Fibroblast of upper back skin (primary cell): ENCODE data around the gene HIVEP3.

Source experiments
- DNase-seq: peaks from one replicate; pipeline ENCODE4 v3.0.0-alpha.2; 2013

Gene HIVEP3

DNA sequence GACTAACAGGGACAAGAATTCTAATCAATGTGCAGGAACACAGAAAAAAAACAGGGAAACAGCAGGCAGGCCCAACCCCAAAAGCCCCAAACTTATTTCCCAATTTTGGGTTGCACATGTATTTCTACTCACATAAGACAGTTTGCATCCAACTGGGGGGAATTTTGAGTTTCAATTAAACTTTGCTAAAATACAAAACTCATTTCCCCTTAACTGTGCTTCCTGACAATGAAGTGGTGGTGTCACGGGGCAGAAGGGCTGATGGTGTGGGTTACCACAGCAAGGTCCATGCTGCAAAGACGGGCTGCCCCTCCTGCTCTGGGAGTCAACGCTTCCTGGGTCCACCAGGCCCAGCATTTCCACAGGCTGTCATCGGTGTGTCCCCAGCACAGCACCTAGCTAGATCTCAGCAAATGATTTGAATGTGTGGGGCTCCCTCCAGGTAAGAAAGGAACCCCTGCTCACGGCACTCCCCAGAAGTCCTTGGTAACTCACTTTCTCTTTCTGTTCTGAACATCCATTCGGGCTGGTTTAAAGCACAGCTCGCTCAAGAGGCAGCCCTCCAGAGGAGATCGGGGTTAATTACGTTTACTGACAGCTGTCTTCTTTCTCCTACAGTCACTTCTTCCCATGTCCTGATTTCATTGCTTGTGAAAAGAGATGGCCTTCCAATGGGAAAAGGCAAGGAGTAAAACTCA is 27.4 kb downstream of the HIVEP3 start:
- peak; percentile 50 for DNase-seq

DNA sequence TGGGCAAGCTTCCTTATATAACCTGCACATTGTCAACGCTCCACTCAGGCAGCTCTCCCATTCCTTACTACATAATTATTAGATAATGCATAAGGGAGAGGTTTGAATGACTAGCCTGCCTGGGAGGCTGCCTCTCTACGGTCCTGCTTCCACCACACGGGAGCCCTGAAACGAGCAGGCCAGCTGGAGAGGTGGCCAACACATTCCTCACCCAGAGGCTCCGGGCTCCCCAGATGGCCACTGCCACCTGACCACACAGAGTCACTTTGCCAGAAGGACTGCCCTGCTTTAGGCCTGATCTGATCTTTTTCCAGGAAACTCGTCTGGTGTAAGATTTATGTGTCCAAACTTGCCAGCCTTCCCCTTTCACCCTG is 27.9 kb downstream of the HIVEP3 start:
- DNase-seq, result peak; percentile 33

DNA sequence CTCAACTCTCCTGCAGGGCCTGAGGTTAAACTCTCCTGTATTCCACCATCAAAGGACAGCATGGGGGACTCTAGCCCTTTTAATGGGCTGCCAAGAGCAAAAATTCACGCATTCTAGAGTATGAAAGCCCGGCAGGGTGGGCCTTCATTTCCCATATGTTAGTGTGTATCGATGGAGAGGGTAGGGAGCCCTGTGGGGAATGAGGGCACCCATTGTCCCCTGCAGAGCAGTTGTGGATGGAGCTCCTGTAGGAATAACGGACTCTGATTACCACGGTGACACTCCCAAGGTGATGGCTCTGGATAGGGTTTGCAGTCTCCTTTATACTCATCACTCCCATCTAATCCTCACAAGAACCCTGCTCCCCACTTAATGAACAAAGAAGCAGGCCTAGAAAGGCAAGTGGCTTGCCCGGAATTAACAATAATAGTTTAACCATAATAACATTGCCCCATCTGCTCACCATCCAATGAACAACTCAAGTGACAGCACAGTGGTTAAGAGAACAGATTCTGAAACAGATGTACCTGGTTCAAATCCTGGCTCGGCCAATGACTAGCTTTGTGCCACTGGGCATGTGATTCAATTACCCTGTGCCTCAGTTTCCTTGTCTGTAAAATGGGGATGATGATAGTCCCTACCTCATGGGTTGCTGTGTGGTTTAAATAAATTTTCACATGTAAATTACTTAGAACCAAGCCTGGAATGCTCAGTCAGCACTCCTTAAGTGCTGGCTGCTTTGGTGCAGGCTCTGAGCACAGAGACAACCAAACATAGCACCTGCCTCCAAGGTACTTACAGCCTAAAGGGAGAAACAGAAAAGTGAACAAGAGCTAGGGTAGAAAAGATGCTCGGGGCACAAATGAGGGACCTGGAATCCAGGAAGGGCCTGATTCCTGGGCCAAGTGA is 29.0 kb downstream of the HIVEP3 start:
- DNase-seq, result no peak

DNA sequence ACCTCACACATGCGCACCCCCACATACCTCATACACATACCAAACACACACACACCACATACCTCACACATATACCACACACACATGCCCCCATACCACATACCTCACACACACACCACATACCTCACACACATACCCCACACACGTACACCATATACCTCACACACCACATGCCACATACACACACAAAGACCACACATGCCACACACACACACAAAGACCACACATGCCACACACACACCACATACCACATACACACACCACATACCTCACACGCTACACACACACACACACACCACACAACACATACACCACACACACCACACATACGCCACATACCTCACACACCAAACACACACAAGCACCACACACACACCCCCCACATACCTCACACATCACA is 30.0 kb downstream of the HIVEP3 start:
- DNase-seq, result no peak

DNA sequence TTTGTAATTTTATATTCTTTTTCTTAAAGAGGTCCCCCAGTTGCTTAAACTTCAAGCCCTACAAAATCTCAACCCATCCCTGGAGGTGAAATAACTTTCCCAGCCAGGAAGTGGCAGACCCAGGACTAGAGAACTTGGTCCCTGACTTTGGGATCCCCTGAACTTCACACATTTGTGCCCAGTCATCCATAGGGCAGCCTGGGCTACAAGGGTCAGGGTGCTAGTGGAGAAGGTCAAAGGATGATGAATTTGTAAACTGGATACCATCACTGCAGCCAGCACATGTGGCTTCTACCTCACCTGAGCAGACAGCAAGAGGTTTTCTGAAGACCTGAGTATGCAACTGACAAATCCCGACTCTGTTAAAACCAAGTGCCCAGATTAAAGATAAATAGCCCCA is 31.4 kb downstream of the HIVEP3 start:
- no peak for DNase-seq

DNA sequence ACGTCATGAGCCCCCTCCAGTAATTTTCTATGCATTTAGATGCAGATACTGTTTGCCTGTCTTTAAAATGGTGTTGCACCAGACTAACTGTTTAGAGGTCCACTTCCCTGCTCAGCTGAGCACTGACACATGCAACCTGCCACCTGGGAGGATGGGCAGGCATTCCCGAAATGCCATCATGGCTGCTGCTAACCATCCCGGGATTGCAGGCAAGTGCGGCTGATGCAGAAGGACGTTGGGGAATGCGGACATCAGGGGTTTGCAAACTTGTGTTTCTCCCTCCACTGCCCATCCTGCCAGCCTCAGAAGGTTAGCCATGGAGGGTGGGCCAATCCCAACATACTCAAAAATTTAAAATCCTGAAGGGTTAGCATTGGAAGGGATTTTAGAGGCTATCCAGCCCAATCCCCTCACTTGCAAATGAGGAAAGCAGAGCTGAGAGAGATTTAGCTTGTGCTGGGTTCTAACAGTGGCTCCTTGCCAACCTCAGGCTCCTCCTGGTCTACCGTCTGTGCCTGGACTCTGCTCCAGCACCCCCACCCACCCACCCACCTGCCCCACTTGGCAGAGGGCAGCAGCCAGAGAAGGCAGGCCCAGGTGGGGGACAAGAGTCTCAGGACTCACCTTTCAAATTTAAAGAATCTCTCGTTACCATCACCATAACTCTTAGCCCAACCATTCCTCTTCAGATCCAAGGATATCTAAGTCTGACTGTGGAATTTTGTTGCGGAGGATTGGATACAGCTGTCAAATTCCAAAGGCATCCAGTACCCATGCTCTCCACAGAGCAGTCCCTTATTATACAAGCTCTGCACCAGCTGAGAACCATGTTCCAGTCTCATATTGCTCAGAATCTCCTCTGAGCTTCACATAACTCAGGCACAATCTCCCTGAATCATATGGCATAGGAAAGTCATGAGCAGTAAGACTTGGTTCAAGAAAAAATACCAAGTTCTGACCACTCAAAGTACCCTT is 34.2 kb downstream of the HIVEP3 start:
- peak; percentile 46 for DNase-seq

DNA sequence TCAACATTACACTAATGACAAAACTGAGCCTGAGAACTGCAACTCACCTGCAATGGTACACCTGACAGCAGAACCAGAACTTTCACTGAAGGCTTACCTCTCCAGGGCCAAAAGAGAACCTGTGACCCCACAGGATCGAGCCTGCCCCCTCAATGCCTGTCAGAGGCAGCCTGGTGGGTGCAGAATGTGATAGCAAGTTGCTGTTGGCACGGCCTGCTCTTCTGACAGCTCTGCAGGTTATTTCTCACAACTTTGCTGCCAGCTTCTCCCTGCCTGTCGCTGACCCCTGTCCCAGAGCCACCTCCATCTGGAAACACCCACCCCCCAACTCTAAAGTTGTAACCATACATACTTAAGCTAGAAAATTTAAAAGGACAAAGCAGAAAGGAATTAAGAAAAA is 35.2 kb downstream of the HIVEP3 start:
- DNase-seq, result no peak

DNA sequence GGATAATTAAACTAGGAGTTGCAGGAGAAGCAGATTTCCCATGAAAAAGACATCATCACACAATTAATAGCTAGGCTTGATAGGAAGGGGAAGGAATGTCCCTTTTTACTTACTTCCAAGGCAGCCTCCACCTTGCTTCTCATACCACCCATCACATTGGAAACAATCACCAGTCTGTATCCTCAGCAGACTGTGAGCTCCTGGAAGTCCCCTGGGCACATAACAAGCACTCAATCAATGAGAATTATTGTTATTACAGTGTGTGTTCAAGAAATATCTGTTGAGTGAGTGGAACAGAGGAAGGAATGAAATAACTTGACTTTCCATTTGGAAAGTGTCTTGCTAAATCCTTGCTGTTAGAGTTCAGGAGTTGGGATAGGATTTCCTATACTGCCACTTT is 36.2 kb downstream of the HIVEP3 start:
- DNase-seq, result peak; percentile 25

DNA sequence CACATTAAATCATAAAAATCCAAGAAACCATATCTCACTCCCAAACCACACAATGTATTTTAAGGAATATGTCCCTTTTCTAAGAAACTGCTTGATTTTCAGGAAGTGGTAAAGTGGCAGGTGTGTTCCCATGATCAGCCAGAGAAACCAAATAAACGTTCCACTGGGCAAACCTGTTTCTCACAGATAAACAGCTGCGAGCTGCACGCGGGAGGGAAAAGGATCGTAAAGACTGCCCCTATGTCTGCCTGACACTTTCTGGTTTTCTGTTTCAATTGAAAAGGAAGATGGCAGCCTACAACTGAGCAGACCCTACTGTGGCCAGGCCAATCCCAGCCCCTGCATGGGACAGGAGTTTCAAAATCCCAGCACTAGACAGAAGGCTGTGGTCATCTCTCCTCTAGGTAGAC is 36.6 kb downstream of the HIVEP3 start:
- no peak for DNase-seq

DNA sequence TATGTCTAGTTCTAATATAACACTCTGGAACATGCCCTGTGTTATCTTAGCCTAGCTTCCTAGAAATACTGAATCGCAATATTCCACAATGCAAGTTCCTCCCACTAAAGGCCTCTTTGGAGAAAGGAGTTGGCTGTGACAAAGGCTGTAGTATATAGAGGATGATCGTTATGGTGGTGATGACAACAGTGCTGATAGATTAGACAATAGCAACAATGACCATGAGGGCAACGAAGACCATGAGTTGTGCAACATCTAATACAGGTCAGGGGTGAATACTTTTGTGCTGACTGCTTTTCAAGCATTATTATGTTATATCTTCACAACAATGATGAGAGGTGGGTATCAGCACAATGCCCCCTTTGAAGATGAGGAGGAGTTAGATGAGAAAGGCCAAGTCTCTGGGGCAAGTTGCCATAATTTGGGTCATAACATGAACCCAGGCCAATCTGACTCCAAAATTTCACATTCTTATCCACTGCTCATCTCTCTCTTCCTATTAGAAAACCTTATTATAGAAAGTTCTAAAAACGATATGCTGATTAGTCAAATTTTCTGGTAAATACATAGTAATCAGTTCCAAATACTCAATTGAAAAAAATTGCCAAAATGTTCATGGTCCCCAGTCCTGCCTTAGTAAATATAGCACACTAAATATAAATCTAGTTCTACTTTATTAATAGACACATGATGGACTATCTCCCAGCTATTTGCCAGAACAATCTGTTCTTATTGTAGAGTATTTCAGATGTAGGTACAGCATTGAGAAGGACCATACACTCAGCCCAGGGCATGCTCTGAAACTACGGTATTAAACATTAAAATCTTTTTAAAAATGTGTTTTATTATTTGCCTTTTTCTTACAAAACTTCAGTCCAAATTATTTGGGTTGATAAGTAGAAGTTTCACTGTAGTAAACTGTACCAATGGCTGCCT is 37.5 kb downstream of the HIVEP3 start:
- DNase-seq, result no peak

DNA sequence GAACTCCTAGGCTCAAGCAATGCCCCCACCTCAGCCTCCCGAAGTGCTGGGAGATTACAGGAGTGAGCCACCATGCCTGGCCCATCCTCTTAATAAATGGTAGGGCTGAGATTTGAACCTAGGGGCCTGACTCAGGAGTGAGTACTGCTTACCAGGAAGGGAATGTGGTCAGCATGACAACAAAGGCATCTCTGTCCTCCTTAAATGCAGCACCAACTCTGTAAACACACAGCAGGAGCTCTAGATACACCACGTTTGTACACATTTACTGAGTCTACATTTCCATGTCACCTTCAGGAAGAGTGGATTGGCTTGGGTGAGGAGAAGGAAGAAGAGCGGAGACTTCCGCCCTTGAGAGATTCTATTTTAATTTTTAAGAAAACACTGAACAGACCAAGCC is 38.5 kb downstream of the HIVEP3 start:
- no peak for DNase-seq

DNA sequence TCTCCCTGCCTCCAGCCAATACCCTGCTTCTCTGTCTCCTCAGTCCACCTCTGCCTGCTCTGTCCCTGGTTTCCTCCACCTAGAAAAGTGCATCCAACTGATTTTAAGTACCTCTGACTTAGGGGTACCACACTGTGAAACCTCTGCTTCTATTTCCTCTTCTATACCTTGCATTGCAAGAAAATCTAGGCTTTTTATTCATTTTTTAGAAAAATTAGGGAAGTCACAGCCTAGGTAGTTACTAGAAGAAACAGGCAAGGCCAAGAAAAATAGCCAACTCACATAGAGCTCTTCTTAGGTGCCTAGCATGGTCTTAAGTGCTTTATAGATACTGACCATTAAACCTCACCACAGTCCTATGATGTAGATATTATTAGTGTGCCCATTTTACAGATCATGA is 39.1 kb downstream of the HIVEP3 start:
- DNase-seq, result no peak

DNA sequence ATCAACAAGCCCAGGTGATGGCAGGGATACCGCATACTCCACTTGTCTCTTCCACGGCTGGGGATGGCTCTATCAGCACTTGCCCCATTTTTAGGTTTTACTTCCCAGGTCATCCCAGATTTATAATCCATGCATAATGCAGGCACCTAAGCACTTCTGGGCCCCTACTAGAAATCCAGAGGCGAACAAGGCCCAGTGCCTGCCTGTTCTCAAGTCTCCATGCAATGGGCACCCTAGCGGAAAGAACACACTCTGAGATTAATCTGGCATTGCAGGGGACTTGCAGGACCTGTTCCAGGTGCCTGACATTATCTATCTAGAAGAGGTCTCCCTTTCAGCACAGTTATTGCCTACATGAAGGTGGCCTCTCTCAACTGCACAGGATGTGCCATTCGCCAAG is 39.8 kb downstream of the HIVEP3 start:
- no peak for DNase-seq

DNA sequence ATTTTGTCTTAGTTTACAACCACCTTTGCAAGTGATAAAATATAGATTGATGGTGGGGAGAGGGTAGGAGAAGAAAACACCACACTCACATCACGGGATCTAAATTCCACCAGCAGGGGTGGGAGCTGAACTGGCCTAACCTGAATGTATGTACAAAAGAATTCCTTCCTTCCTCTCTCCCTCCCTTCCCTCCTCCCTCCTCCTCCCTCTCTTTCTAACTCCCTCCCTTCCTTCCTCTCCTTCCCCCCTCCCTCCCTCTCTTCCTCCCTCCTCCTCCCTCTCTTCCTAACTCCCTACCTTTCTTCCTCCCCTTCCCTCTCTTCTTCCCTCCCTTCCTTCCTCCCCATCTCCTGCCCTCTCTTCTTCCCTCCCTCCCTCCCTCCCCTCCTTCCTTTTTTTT is 40.2 kb downstream of the HIVEP3 start:
- DNase-seq, result no peak

DNA sequence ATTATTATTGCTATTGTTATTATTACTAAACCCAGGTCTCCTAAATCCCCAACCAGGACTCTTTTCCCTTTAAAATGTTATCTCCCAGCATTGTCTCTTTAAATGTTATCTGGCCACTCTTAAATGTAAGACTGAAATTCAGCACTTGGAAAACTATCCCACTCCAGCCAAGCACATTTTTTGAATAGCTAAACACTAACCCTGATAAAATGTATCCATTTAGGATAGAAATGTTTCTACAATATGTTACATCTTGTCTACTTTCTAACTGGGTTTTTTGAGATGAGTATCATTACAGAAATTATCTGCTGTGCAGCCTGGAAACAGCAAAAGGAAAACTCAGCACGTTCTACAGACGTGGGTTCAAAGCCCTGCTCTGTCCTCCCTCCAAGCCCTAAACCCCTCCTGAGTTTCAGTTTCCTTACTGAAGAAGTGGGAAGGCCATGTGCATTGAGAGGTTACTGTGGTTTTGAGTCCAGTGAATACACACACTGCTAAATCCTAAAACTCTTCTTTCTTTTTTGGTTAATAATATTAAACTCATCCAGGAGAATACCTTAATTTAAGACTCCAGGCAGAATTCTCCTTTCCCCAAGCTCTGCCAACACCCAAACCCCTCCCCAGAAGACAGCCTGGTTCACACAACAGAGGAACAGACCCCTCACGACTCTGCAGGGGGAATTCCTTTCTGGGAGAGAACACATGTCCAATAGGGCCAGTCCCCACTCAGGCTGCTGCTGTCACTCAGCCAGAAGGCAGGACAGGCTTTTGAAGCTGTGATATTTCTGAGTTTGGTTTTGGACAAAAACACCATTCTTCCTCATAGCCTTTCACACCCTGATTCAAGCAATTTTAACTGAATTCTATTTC is 41.9 kb downstream of the HIVEP3 start:
- DNase-seq, result peak; percentile 64

DNA sequence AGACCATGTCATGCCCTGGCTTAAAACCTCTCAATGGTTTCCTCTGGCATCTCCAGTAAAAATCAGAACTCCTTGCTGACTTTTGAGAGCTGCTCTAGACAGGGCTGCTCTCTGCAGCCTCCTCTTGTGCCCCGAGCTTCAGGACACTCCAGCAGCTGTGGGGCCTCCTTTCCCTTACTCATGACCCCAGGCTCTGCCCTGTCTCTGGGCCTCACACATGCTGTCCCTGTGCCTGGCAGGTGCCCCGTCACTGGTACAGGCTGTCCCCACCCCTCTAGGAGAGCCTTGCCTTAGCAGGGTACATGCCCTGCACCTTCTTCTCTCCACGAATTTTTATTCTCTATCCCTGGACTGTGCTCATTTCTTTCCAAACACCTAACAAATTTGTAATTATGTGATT is 43.2 kb downstream of the HIVEP3 start:
- DNase-seq, result no peak

DNA sequence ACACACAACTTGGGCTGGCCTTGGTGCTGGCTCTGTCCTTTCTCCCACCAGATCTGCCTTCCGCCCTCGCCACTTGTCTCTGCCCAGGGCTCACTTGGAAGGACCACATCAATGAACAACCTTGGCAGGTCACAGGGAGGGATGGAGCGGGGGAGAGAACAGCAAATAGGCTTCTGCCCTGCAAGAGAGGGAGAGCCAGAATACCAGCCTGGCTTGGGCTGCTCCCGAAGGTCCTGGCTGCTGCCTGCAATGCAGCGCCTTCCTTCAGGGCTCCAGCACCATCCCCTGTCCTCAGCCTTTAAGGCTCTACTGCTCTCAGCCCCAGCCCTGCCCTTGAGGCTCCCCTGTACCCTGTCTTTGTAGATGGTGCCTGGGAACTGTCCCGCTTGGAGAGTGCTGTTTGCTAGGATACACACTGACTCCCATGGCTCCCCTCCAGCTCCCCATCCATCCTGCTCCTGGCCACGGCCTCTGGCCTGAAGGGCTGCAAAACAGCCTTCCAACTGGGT is 43.8 kb downstream of the HIVEP3 start:
- no peak for DNase-seq

DNA sequence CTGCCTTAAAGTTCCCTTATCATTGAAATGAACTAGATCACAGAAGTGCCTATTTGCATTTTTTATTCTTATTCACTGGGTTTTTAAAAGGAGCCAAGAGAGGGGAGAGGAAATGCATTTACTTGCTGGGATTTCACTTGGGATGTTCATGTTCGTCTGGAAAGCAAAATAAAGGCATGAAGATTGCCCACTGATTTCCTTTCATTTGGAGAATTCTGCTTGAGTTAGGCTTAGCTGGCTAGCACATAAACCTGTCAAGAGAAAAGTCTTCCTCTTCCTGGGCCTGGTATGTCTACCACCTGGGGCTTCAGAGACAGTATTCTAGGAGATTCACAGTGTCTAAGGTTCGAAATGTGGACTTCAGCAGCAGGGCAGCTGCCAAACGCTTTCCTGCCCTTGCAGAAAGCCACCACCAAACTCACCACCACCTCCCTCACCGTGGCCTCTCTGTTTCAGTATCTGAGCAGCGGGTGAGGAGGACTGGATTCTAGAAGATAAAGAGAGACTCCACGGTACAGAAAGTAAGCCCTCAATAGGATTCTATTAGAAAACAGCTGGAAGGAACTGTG is 44.5 kb downstream of the HIVEP3 start:
- DNase-seq, result no peak

DNA sequence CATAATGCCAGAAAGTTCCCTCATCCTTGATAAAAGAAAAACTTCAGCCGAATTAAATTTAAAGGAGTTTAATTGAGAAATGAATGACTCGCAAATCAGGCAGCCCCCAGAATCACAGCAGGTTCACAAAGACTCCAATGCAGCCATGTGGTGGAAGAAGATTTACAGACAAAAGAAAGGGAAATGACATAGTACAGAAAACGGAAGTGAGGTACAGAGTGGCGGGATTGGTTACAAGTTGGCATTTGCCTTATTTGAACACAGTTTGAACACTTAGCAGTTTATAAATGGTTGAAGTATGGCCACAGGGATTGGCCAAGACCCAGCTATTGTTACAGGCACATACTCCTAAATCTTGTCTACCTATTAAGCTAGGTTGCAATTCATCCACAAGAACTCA is 46.6 kb downstream of the HIVEP3 start:
- DNase-seq, result no peak

DNA sequence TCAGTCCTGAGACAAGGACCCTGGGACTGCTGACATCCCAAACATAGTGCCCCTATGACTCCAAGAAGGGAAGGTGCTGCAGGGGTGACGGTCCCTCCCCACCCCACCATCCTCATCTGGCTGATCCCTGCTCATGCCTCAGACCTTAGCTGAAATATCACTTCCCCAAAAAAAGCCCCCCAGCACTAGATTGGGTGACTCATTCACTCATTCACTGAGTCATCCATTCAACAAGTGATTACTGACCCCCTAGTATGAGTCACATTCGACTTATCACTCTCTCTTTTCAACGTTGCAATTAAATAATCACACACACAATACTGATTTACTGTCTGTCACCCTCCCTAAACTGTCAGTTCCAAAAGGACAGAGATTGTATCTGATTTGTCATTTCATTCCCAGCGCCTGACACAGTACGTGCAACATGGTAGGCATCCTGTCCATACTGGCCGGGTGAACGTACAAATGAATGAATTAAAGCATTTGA is 48.6 kb downstream of the HIVEP3 start:
- DNase-seq, result peak; percentile 74
